A549 treated with CpdA at 1 μM for 4 hours (cell line): ENCODE results near the gene CLK1. TPM values are rescaled to one million over a fixed set of nuclear protein-coding genes. Genes with fewer than 3 reads are reported as not detected.

ENCODE experiments used
- total RNA-seq: library from RNA; stranded (reverse); fragments of 200-300 nt; extraction: Qiagen RNA extraction; gene quantifications from 5 replicates; pipeline ENCODE4 v1.2.3, GENCODE V29; 2022; ENCODE audit warnings: low read depth

The CLK1 gene
- 36.0 to 52.1 TPM (median 41.7 TPM) in 5 replicates for total RNA-seq

DNA sequence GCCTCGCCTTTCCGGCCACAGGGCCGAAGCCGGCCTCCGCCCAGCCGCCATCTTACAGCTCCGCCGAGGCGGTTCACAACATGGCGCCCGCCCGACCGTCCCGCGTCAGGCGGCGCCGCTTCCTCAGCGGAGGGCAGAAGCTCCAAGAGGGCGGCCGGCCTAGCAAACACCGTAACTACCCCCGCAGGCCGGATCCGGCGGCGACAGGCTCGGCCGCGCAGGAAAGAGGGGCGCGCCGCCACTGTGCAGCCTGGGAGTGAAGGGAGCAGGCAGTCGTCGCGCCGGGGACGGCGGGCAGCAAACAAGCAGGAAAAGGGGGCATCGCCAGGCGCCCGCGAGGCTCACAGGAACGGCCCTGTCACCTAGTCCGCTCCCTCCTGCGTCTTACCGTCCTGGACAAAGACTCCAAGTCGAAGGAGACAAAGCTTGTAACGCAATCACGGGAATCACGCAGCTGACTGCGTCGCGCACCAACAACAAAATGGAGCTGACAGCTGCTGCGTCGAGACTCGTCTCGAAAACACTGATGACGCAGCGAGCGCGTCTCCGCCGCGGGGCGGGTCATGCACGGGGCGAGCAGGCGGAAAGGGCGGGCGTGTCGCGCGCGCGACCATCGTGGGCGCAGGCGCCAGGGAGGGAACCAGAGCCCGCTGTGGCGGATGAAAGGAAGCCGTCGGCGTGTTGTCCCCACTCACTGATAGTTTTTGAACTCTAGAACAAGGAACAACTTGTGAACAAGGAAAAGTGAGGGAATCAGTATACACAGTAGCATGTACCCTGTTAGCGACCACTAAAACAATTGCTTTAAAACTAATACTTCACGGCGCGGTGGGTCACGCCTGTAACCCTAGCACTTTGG is at the start of gene CLK1:
TSS of gene CLK1 (minus strand) at position 483 of the 859 bp plus-strand sequence. CDS start 2,796 bp downstream, outside the sequence.

DNA sequence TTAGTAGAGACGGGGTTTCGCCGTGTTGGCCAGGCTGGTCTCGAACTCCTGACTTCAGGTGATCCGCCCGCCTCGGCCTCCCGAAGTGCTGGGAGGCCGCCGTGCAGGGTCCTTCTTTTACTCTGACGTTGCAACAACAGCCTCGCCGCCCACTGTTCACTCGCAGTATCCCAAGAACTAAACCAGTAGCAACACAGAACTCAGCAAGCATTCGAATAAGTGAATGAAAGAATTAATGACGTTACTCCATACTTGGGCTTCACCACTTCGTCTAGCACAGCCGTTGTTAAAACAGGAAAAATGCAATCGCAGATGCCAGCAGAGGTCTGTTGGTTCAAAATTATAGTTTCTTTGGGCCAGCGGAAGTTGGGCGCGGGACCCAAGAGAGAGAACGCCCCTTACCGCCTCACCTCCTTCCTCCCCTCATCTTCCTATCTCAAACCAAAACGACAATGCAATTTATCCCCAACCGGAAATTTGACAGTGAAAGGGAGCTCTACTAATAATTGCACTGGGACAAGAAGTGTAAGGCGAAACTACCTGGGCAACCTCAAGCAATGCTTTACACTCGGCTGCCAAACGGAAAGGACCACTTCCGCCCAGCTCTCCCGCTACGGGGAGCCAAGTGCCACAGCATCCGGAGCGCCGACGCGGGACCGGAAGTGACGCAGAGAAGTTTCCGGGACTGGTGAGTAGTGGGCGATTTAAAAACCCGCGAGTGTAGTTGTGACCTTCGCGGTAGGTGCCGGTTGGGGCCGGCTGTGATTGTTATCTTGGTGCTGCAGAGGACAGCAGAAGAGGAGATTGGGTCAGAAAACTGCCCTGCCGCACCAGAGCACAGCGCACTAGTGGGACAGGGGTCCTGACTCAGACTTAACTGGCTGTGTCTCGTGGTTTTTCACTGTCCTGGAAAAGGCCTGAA is 24.5 kb upstream of the CLK1 start, which contains the start of the genes NIF3L1 and PPIL3:
TSS of gene NIF3L1 (plus strand) at position 668 of the 922 bp plus-strand sequence. CDS start 2,573 bp downstream, outside the sequence.
TSS of gene PPIL3 (minus strand) at position 374 of the 922 bp plus-strand sequence. CDS start 1,462 bp downstream, outside the sequence.

DNA sequence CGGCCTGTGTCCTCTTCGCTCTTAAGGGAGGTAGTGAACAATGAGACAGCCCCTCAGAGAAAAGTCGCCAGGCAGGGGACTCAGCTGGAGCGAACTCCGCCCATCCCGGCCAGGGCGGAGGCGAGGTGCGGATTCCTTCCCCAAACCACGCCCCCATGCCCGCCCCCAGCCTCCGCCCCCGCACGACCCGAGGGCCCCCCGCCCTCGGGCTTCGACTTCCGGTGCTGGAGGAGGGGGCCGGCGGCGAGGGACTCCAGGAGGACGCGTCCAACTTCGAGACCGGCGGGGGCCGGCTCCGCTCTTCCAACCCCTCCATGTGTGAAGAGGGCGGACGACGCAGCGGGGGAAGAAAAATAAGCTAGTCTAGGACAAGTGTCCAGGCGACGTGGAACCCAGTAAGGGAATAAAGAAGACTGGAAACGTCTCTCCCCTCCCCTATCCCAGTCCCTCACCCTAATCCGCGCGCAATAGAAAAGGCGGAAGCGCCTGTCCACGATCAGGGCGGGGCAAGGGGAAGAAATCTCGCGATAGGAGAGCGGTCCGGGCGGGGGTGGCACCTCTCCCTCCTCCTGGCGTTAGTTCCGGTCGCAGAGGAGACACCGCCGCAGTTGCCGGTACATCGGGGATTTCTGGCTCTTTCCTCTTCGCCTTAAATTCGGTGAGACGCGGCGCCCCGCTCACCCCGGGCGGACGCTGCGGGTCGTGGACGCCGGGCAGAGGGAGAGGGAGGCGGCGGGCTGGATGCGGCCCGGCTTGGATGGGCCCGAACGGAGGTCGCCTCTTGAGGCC is 52.9 kb downstream of the CLK1 start, which contains the start of gene BZW1:
TSS of gene BZW1 (plus strand) at position 578 of the 789 bp plus-strand sequence. CDS start 1,308 bp downstream, outside the sequence.

Other genes with a start within 250 kb of the CLK1 start
- 345 to 728 TPM (median 398 TPM) in 5 replicates for gene BZW1, start 52.7 kb downstream of the CLK1 start, total RNA-seq
- 23.4 to 32.4 TPM (median 26.2 TPM) in 5 replicates for gene PPIL3, start 24.4 kb upstream of the CLK1 start, total RNA-seq
- gene NIF3L1, start 24.7 kb upstream of the CLK1 start, total RNA-seq: 40.6 to 45.8 TPM (median 44.3 TPM) in 5 replicates
- 14.2 to 16.2 TPM (median 14.8 TPM) in 5 replicates for gene ORC2, start 99.0 kb upstream of the CLK1 start, total RNA-seq
- 3.1 to 4.6 TPM (median 3.7 TPM) in 5 replicates for gene HYCC2, start 207.0 kb upstream of the CLK1 start, total RNA-seq
- gene NDUFB3, start 207.3 kb upstream of the CLK1 start, total RNA-seq: 123 to 175 TPM (median 138 TPM) in 5 replicates